SK-N-SH (cell line): Measurements from ENCODE around the gene GSTM5.

ENCODE experiments used
- GABPA ChIP-seq: IDR thresholded peaks from 2 replicates; pipeline ENCODE4 v1.4.0; 2012; ENCODE audit warnings: low read depth, mild to moderate bottlenecking
- SIN3A ChIP-seq: IDR thresholded peaks from 2 replicates; pipeline ENCODE4 v1.6.1; 2012; ENCODE audit warnings: low read depth, mild to moderate bottlenecking, low read length, moderate library complexity, borderline replicate concordance
- TCF12 ChIP-seq: IDR thresholded peaks from 2 replicates; pipeline ENCODE4 v1.4.0; 2012

DNA sequence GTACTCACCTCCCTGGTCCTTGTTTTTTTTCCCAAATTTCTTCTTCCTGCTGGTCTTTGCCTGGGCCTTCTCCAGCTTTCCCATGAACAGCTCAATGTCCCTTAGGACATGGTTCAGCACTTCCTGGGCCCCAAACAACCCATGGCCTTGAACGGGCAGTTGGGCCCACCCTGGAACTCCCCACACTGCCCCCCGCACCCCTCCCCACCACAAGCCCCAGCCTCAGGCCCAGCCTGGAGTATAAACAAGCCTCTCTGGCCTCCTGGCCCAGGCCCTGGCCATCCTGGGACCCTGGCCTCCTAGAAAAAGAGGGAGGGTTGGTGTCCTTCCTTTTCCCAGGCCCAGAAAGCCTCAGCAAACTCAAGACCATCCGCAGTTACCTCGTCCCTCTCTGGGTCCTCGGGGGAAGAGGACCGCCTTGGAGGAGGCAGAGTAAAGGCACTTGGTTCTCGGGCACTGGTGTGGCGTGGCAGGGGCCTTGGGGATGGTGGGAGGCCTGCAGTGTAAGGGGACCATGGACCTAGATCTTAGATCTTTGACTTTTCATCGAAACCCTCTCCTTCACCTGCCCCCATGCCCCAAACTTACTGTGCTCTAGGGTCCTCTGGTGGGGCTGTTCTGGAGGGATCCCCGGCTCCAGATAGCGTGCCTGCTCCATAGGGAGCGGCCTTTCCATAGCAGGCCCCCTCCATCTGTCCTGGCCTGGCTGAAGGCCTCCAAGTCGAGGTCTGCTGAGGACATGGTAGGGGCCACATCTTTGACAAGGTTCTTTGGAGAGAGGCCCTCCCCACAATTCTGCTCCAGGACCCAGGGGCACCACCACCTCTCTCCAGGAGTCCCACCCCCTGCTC is 46.1 kb downstream of the GSTM5 start:
- TF ChIP-seq SIN3A, result no peak
- no peak for TF ChIP-seq GABPA
- no peak for TF ChIP-seq TCF12
